ENCODE results near the gene IRAK4.

The IRAK4 gene

DNA sequence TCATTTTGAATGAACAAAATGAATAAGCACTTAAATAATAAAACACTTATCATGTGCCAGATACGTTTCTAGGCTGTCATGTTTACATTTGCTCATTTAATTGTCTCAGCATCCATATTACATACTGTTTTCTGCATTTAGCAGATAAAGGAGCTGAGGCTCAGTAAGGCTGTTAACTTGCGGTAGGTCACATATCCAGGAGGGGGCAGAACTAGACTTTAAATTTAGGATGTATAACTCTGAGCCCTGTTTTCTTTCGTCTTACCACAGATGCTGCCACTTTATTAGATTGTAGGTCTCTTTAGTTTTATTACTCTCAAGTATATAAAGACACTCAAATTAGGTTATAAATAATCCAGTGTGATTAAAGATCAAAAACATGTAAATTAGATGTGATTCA is 17.7 kb downstream of the IRAK4 start:
- no peak for DNase-seq

DNA sequence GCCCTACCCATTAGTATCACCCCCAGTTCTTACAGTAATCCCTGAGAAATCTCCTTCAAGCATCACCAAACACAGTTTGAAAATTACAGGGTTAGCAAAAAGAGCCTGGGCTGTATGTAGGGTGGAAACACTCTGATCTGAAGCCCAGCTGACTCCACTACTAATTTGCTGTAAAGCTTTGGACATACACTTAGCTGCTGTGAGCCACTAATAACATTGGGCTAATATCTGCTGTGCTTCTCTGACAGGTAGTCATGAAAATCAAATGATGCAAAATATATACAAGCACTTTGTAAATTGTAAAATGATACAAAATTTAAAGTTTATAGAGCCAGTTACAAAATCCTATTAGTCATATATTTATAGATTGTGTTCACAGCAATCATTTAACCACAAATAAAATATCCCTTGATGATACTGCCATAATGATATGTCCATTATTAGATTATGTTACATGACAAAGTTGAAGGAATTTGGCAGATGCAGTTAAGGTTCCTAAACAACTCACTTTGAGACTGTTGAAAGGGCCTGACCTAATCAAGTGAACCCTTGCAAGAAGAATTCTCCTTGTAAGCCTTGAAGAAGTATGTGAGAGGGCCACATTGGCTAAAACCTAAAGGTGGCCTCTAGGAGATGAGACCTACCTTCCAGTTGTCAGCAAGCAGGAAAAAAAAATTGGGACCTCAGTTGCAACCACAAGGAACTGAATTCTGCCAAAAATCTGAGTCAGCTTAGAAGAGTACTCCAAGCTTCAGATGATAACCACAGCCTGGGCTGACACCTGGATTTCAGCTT is 28.3 kb downstream of the IRAK4 start:
- DNase-seq = no peak

DNA sequence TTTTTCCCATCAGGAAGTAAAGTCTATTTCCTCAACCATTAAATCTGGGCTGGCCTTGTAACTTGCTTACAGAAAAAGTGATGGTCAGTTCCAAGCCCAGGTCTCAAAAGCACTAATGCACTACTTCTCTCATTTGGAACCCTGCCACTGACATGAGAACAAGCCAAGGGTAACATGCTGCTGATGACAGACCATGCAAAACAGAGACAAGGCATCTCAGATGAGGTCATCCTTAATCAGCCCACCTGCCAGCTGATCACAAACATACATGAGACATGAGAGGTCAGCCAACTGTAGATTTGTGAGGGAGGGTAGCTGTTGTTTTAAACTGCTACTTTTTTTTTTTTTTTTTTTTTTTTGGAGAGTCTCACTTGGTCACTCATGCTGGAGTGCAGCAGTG is 31.2 kb downstream of the IRAK4 start:
- no peak for DNase-seq

DNA sequence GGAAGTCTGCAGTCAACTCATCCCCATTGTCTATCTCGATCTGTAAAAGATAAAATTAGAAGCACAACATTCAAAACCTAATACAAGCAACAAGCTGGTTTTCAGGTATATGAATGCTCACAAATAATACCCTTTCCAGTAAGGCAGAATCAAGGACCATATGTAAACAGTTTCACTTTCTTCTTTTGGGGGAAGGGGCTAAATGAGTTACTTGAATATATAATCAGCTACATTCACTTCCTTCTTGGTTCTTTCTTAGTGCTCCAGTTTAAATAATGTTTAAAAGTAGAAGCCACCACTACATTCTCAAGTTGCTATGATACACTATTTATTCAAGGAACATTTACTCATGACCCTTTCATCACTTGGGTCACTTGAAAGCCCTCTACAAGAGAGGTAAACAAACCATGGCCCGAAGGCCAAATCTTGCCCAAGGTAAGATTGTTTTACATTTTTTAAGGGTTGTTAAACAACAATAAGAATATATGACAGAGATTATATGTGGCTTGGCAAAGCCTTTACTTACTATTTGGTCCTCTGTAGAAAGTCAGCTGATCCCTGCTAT is 37.0 kb downstream of the IRAK4 start:
- DNase-seq = no peak

DNA sequence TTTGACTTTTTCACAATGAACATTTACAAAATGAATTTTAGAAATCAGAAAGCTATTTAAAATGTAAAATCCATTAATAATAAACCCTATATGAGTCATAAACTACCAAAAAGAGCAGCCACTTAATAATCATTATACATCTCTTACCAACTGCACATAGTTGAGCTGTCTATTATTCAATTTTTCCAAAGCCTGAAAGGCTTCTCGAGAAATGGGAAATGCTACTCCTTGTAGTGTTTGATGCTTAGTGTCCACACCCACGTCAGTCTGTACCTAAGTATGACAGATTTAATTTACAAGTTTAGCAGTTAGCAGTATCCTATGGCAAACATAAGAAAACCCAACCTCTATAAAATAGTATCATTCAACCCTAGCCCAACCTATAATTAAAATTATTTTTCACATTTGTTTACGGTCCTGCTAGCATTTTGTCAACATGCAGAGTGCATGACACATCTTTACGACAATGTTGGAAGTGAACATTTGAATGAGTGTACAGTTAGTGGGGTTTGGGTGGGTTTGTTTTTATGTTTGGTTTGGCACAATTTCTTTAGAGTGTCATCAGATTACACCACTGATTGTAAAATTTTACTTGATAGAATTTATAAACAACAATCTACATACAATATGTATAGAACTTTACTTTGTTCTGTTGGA is 38.9 kb downstream of the IRAK4 start:
- DNase-seq = no peak

DNA sequence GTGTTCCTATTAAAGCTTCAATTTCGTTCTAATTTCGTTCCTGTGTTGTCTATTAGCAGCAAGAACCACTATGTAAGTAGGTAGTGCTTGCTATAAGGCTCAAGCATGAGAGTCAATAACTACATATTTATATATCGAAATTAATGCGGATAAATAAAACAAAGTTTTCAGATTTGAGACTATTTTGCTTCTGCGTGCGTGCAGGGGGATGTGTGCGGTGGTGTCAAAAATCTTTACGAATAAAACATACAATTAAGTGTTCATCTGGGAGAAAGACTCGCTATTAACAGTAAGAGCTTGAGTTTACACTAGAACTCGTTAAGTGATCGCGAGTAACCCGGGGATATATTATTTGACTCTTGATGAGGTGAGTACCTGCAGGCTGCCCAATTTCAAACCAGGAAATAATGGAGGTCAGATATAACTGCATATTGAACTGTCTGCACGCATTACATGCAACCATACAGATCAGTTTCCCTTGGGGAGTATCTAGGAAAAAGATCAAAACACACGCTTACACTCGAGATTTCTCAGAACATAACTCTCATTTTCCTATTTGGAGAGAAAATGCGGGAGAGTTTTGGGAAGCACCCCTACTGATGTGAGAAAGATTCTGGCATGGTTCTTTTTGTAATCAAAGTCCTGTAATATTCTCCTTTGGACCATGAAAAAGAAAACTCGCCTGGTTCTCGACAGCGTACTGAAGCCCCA is 46.6 kb downstream of the IRAK4 start:
- DNase-seq = no peak

DNA sequence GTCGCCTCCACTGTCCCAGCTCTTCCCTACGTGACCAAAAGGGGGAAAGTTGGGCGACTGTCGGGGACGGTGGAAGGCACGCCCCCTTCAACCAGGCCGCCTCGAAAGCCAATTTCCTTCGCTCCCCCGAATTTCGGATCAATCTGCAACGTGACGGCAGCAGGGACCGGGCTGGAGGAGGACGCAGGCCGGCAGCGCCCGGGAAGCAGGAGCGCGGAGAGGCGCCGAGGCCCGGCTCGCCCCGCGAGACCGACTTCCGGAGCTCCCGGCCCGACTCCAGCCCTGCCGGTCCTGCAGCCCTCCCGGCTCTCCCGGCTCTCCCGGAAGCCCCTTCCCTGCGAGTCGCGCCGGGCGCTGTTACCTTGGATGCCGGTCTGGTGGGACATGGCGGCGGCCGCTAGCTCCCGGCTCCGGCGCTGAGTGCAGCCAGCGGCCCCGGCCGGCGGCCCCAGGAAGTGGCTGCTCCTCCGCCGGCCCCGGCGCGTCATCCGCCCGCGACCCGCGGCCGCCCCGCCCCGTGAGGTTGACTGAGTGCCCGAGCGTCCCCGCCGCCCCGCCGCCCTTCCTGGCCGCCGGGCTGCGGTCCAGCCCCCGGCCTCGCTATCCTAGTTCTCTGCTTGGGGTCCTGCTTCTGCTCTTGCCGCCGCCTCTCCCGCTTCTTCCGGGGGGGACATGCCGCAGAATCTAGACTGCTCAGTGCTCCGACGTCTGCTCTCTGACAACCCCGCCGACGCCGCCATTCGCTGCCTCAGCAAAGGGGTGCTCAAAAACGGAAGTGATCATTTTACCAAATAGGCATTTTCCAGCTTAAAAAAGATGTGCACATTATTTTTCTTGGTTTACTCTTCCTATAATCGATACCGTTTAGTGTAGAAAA is 47.3 kb downstream of the IRAK4 start, which contains the start of gene TWF1:
TWF1 (minus strand) TSS at position 458 of the 877 bp plus-strand sequence; CDS start at position 386, 72 bp downstream.
- peak; percentile 82 for DNase-seq

DNA sequence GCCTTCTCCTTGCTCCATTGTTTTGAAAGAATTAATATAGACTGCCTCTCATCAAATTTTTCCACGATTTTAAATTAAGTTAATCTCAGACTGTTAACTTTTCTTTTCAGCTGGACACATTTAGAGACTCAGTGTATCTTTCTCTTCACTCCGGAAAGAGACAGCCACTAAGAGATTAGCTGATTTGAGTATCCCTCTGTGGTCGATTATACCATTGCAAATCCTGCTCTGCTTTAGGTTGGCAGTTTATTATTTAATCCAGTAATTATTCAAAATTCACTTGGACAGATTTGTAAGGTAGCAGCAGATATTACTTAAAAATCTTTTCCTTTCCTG is 48.0 kb downstream of the IRAK4 start:
- DNase-seq = no peak

DNA sequence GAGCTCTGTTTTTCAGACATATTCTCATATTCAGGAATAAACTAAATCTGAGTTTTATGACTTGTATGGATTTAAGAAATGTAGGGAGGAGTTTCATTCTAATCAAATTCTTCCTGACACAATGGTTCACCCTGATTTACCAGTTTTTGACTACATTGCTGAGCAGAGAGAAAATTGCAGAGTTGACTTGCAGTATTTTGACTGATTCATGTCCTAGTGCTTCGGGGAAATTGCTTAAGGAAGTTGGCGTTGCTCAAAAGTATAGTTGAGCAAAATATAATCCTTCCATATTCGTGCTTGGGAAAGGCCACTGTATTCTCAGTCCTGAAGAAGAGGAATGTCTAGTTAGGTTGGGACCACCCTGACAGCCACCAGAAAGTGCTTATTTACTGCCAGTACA is 48.6 kb downstream of the IRAK4 start:
- no peak for DNase-seq

DNA sequence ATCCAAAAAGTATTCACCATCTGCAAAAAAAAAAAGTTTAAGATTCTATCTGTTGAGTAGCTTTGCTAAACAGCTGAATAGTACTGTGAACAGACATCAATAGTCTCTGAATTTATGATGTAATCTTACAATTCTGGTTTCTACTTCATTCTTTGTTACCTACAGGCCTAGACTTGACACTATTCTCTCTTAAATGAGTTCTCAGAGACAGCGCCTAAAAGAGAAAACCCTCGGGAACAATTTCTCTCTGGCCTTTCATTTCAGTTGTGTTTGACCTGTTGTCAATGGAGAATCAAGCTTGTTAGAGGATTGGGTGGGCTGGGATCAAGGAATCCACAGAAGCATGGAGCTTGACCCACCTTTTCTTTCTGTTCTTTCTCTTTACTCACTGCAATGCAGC is 53.3 kb downstream of the IRAK4 start:
- no peak for DNase-seq

DNA sequence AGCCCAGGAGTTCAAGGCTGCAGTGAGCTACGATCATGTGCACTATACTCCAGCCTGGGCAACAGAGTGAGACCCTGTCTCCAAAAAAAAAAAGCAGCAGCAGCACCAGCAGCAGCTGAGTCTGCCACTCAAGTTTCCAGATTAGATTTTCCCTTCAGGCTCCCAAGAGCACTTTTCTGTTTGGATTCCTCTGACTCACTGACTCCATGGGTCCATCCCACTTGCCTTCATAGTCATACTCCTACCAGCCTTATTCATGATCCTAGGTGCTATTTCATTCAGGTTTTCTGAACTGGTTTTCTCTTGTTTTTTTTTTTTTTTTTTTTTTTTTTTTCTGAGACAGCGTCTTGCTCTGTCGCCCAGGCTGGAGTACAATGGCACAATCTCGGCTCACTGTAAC is 54.2 kb downstream of the IRAK4 start:
- DNase-seq = peak; percentile 70

DNA sequence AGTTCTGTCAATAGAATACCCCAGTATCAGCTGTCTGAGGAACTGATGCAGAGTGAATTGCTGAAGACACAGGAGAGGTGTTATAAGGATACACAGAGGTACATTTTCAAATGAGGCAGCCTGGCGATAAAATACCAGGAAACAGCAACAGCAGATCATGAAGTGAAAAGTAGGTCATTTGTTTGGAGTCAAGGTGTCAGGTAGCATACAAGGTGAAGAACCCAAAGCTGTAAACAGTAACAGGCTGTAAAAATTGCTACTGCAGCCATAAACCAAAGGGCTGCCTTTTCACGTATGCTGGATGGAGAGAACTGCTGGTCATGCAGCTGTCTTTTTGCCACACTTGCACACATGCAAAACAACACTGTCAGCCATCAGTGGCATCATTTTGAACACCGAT is 56.7 kb downstream of the IRAK4 start:
- no peak for DNase-seq

DNA sequence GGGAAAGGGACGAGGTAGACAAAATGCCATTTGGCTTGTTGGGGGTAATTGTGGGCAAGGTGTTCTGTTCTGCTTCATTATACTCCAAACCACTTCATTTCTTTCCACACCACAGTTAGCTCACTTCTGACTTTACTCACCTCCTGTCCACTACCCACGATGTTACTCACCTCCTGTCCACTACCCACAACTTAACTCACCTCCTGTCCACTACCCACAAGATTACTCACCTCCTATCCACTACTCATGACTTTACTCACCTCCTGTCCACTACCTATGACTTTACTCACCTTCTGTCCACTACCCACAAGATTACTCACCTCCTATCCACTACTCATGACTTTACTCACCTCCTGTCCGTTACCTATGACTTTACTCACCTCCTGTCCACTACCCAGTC is 57.4 kb downstream of the IRAK4 start:
- no peak for DNase-seq

DNA sequence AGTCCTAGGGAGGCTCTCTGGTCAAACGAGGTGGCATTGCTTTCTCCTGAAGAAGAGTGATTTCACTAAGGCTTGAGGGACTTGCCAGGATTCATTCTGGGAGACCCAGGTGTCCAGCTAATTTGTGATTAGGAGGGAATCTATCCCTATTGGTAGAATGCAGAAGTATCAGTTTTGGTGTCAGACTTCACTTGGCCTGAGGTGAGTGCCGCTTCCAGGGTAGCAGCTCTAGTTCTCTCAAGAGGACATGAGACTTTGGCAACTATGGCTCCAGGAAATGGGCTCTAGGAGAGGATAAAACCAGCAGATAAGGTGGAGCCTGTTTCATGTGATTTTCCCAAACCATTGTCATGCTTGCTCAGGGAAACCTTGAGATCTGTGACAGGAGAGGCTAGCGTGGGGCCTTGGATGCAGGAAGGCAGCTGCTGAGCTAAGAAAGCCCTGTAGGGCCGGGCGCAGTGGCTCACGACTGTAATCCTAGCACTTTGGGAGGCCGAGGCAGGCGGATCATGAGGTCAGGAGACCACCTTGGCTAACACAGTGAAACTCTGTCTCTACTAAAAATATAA is 65.5 kb downstream of the IRAK4 start:
- DNase-seq = no peak

DNA sequence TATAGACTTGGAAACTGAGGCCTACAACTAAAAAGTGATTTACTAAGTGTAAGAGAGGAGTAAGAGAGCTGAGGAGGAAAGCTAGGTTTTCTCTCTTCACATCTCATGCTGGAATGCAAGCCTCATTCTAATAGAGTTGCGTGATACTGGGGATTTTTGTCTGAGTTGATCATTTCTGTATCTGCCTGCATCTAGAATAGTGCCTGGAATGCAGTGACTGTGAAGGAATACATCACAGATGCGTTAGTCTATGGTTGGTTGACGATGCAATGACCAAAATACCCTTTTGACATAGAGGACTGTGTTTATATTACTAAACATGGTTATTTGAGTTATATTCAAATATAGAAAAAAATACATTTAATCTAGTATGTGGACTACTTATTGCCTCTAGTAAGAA is 67.9 kb downstream of the IRAK4 start:
- DNase-seq = no peak

DNA sequence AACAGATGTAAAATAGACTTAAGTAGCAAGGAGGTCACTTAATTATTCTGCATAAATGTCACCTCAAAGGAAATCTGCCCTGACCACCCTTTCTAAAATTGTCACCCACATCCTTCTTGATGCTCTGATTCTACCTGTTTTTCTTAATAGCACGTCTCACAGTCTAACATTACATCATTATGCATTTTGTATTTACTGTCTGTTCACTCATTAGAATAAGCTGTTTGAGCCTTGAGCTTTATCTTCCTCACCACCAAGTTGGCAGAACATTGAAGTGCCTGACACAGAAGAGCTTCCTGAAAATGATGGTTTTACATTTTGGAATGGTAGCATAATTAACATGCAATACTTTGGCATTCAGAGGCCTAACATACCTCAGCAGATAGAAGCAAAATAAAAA is 68.3 kb downstream of the IRAK4 start:
- DNase-seq = no peak

DNA sequence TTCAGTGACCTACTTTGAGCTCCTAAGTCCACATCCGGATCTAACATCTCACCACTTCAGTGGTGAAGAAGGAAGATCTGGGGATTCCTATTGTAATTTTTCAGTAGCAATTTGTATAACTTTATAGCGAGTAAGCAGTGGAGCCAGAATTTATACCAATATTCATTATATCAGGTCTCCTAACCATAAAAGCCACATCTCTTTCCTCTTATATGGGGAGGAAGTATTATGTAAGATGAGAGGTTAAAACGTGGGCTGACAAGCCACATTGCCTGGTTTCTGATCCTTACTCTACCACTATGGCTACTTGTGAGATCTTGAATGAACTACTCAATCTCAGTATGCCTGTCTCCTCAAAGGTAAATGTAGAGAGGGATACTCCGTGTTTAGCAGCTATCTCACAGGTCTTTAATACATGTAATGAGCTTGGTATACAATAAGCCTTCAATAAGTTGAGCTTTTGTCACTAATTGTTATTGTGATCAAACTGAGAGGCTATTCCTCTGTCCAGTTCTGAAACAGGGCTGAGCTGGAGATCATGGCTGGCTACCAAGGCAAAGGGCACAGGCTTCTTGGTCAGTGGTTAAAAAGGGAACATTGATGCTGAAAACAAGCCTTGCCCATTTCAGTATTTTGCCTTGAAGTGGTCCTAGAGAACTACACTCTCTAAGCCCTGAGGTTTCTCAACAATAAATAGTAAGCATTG is 73.9 kb downstream of the IRAK4 start:
- no peak for DNase-seq

DNA sequence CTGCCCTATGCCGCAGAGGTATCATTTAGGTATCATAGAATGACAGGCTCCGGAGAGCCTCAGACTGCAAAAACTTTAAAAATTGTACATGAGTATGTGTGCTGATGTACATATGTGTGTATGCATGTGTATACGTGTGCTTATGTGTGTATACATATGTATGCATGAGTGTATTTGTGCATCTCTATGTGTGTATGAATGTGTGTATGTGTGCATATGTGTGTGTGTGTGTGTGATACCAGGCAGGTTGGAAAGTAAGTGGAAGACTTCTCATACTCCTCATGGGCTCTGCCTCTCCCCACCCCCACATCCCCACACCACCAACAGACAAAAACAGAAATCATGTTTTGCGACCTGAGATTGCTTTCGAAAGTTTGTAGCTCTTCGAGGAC is 76.5 kb downstream of the IRAK4 start:
- no peak for DNase-seq

DNA sequence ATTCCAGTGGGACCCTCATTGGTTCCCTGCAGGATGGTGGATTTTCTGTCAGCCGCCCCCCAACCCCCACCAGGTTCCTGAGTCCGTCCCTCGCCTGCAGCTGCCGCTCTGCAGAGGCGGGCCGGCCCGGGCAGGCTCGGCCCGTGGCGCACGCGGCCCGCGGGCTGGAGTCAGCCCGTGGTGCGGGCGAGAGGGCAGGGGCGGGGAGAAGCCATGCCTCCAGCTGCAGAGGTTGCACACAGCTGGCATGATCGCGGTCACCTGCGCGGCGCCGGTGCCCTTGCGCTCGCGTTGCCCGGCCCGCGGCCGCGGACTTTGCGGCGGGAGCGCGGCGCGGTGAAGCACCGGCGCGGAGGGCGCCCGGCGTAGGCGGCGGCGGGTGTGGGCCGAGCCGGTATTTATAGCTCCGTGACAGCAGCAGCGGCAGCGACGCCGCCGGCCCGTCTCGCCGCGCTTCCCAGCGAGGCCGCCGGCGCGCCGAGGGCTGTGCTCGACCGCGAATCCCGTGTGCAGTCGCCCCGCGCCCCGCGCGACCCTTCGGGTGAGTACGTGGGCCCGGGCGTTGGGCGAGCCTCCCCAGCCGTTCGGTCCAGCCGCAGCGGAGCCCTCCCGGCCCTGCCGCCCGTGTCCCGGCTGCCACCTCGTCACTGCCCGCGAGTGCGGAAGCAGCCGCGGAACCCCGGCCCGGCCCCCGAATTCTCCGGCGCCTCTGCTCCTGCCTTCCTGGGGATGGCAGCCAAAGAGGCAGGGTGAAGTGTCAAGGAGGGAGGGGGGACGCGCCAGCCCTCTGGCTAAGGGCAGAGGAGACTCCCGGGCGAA is 77.1 kb downstream of the IRAK4 start, which contains the start of gene TMEM117:
TMEM117 (plus strand) TSS at position 426 of the 819 bp plus-strand sequence.
- DNase-seq = peak; percentile 23

DNA sequence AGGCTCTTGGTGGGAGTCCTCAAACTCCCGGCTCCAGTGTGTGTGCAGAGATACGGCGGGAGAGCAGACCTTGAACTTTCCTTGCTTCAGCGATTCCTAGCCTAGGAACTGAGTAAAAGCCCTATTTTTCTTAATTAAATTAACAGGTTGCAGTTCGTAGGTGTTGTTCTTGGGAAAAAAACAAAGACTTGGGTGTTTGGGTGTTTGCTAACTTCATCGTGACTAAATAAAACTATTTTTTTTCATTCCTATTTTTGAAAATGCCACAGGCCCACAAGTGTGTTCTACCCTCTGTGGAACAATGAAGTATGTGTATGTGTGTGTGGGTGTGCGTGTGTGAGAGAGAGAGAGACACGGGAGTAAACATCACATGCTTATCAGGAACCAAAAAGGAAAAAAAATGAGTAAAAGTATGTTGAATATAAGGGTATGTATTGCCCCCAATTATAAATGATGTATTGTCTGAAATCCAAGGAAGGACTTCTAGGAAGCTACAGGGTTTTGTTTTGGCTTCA is 77.8 kb downstream of the IRAK4 start:
- DNase-seq = no peak
